Inflammatory macrophage (primary cell): ENCODE data around the gene PBRM1.

Experiments
- DNase-seq, 2 donors: peaks; one replicate each; pipeline ENCODE4 v3.0.0-alpha.2; 2020 to 2022

PBRM1 gene

DNA sequence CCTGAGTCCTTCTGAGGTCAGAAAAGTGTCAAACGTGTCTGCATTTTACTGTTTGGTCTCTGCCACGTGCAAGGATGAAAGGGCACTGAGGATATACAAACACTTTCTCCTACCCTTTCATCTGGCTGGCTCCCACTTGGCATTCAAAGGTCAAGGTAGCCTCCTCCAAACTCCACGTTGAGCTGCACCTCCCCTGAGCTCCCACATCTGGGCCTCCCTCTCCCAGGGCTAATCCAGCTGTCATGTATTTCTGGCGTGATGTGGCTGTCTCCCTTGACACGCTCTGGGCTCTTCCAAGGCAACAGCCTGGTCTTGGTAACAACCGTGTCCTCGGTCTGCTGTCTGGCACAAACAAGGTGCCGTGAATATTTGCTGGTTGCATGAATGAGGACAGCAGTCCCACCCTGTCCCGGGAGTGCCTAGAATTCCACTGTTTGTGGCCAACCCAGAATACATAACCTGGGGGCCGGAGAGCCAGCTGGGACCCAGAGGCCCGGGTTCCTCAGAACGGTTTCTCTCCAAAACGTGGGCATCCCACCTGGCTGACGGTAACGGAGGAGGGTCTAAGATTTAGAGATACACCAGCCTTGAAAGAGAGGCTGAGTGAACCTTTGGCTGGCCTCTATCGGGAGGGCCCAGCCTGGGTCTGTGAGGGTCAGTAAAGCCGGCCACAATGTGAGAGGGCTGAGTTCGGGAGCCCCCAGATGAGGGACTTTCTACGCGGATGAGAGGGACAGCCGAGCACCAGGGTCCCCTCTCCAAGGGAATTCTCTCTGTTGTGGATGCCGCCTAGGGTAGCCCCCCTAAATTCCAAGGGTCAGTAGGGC lies 19.1 kb upstream of the PBRM1 start:
- no peak for DNase-seq

DNA sequence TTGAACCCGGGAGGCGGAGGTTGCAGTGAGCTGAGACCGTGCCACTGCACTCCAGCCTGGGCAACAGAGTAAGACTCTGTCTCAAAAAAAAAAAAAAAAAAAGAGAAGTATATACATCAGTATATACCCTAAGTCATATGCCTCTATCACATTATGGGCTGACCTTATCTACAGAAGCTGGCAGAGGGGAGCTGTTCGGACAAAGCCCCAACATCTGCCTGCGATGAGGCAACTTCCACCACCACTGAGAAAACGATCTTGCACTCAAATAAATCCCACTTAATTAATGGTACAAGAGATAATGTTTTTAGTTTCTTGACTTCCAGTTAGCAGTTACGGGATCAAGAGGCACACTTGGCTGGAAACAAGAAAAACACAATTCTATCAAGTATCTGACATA lies 17.6 kb upstream of the PBRM1 start:
- DNase-seq: no peak

DNA sequence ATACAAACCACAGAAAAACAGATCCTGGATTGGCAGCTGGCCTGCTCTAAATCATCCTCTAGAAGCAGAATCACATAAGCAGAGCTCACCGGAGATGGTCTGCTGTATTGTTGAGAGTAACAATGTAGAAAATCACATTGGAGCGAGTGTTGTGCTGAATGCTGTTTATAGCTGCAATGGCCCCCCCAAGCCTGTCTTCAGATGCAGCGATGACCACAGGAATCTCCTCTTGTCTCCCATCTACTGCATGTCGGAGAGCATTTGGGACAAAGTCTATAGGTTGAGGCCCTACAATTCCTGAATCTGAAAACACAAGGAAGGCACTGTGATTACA lies 11.9 kb upstream of the PBRM1 start:
- DNase-seq: no peak

- DNase-seq: peak in 1 of 2 donors; percentile 20
Measured at GRCh38 chr3:52696830-52697631, 11.3 kb upstream of the PBRM1 start.

DNA sequence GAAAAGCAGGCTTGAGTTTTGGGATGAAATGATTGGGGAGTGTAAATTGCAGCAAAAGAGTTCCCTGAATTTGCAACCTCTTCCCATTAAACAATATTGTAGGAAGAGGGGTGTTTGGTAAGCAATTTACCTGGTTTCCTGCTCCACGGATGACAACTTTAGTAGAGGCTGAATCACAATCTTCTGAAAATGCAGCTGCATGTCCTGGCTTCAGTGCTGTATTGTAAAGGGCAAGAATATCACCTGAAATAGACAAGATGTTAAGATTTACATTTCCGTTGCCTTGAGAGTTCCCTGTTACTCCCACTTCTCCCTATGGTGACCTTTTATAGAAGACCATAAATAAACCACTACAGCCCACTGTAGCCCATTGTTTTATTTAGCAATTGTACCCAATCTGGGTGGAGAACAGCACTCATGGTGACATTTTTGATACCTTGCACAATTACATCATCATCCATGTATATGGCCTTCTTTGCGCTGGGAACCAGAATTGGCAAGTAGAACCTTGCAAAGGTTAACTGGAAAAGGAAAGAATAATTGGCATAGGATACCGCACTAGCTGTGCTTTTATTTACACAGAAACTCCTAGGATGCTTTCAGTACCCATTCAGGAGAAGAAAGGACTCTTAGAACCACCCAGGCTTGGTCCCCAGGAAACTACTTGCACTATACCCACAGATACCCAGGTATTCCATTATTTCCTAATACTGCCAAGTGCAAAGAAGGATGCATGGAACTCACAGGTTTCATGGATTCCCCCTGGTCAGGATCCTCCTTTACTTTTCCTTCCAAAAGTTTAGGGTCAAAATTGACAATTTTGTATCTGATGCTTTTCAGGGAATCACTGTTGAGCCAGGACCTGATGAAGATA lies 10.3 kb upstream of the PBRM1 start:
- DNase-seq: no peak

DNA sequence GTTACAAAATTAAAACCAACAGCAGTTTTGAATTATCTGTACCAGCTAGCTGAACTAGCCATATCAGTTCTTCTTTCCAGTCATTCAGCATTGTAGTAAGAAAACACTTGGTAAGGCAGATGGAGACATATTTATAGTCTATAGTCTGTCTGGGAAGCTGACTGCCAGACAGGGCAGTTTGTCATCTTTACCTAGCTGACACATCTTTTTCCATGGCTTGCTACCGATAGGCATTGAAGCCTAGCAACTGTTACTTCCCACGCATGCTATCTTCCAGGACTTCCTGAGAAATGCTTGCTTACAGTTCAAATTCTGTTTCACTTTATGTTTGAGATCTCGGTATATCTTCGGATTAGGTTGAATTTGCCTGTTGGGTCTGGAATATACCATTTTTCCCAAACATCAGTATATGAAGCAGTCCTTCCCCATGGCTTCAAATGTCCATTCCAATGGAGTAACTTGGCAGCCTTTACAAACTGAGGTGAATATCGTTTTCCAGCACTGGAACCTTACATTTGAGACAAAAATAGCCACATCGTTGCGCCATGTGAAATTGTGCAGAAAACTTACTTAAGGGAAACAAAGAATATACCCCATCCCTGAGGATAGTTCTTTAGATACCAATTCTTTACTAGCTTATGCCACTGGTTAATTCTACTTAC lies 8.9 kb upstream of the PBRM1 start:
- no peak for DNase-seq

- DNase-seq: no peak
Measured at GRCh38 chr3:52693071-52693470, 7.4 kb upstream of the PBRM1 start.

- DNase-seq: no peak
Measured at GRCh38 chr3:52690560-52690959, 4.8 kb upstream of the PBRM1 start.

GRCh38 chr3:52689151-52689550 lies 3.4 kb upstream of the PBRM1 start:
- DNase-seq: no peak

DNA sequence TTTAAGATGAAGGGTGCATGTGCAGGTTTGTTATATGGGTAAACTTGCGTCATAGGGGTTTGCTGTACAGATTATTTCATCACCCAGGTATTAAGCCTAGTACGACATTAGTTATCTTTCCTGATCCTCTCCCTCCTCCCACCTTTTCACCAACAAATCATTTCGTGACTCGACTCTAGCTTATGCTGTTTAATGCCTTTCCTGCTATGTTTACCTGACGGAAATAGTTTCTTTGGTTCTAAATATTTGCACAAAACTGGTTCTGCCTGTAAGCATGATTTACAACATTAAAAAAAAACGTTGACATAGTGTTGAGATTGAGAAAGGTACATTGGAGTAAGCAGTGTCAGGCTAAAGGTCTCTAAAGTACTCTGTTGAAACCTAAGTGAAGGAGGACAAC lies 2.6 kb upstream of the PBRM1 start:
- DNase-seq: no peak

DNA sequence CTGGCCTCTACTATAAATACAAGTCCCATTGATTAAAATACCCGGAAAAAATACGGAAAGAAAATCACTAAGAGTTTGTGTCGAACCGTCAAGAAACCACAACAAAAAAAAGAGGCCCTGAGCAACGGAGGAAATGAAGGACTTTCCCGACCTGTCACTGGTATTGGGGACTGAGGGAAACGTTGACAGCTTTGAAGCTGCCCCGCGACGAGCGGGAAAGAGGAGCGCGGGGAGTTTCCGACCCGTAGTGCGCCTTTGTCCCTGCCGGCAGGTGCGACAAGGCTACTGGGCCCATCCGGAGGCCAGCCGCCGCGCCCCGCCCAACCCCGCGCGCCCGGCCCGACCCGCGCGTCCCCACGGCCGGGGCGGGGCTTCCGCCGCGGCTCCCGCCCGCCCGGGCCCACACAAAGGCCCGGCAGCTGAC lies 416 bp downstream of the PBRM1 start:
- peak; percentile 74 to 89 for DNase-seq

- DNase-seq: no peak
Measured at GRCh38 chr3:52684184-52684583, 1.5 kb downstream of the PBRM1 start.

GRCh38 chr3:52683611-52684010 lies 2.1 kb downstream of the PBRM1 start:
- DNase-seq: no peak

DNA sequence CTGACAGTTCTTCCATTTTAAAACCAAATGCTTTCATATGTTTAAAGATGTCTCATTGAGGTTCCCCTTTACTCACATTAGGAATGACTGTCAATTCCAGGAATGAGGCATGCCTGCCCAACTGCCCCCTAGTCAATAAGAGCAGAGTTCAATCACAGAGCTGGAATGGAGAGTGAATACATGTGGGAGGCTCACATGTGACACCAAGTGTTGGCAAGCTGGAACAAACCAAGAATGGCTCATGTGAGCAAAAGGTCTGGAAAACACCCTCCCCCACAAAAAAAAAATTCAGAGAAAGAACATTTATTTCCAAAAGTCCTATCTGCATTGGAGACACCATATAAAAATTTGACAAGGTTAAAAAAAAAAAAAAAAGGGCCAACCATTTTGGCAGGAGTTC lies 3.7 kb downstream of the PBRM1 start:
- peak; percentile 85 to 87 for DNase-seq

DNA sequence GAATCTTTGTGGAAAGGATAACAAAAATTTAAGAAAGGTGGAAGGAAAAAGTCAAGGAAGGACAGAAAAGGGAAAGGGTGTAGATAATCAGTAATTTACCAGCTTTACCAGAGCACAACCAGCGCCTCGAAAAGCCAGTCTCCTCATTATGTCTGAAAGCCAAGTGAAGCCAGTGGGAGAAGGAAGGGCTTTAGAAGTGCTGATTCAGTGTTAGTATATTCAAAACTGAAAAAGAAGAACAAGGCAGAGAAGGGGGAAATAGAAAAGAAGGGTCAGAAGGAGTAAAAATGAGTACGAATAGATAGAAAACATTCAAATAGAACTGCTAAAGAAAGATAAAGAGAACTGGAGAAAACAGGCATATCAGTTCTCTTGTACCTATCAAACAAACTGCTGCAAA lies 4.1 kb downstream of the PBRM1 start:
- peak; percentile 47 to 58 for DNase-seq

DNA sequence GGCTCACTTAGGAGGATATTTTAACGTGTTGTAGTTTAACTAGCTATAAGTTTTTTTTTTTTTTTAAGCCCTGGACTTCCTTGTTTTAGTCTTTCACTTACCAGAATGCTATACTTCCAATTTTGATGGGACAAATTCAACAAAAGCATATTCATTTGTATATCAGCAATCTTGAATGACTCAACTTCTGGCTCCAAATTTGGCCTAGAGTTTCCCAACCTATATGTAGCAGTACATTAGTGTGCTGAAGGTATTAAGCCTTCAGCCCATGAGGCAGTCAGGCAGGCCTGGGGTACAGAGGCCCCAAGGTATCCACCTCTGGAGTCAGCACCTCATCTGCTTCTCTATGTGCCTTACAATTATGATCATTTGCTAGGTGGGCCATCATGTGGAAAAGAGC lies 5.9 kb downstream of the PBRM1 start:
- no peak for DNase-seq

- peak; percentile 35 to 57 for DNase-seq
Measured at GRCh38 chr3:52679199-52679538, 6.5 kb downstream of the PBRM1 start.

GRCh38 chr3:52678265-52679198 lies 7.2 kb downstream of the PBRM1 start:
- DNase-seq: peak in 1 of 2 donors; percentile 19

DNA sequence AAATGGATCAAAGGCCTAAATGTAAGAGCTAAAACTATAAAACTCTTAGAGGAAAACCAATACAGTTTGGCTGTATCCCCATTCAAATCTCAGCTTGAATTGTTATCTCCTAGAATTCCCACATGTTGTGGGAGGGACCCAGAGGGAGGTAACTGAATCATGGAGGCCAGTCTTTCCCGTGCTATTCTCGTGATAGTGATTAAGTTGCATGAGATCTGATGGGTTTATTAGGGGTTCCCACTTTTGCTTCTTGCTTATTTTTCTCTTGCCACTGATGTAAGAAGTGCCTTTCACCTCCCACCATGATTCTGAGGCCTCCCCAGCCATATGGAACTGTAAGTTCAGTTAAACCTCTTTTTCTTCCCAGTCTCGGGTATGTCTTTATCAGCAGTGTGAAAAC lies 9.5 kb downstream of the PBRM1 start:
- DNase-seq: peak; percentile 16 to 28

DNA sequence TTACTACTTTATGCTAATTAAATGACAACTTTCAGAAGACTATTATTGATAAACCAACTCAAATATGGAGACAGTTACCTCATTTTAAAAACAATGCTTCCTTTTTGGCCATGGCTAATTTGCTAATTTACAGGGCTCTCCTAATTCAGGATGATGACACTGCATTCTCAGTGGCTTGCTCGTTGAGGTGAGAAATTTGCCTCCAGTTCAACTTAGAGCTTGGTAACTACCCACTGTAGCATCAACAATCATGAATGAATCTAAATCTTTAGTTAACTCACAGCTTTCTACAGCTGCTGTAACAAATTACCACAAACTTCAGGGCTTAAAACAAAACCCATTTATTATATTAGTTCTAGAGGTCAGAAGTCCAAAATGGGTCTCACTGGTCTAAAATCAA lies 14.0 kb downstream of the PBRM1 start:
- no peak for DNase-seq
